Activated naive CD4-positive, alpha-beta T cell treated with anti-CD3 and anti-CD28 coated beads, Interleukin-2, amount 10 ng/mL, durations not matched to agents 7 days and 5 days (primary cell): ENCODE results near the gene MTERF2.
"Not testable (repeated sequence)": the region's sequence is repeated elsewhere in the genome, so short reads cannot be mapped to it uniquely, and the experiment has no call there.

Experiments
- CTCF ChIA-PET: fragments of 350-600 bp; sonication (Branson Sonifier 250); formaldehyde crosslinking; loops from one replicate; lab custom pipeline; 2021; ENCODE audit warnings: antibody characterized with exemption; lab: Charles Lee
- DNase-seq: peaks from one replicate; pipeline ENCODE4 v3.0.0-alpha.2; 2020
- H3K27ac Mint-ChIP-seq: one replicate; pipeline ENCODE4 v1.8.0; 2021; ENCODE audit warnings: mild to moderate bottlenecking, moderate library complexity, mixed read lengths
- H3K27me3 Mint-ChIP-seq: one replicate; pipeline ENCODE4 v1.8.0; 2021; ENCODE audit warnings: mild to moderate bottlenecking, mixed read lengths
- H3K36me3 Mint-ChIP-seq: one replicate; pipeline ENCODE4 v1.8.0; 2021; ENCODE audit warnings: mixed read lengths
- H3K4me1 Mint-ChIP-seq: one replicate; pipeline ENCODE4 v1.8.0; 2021; ENCODE audit warnings: mixed read lengths
- H3K4me3 Mint-ChIP-seq: one replicate; pipeline ENCODE4 v1.8.0; 2021; ENCODE audit warnings: mild to moderate bottlenecking, moderate library complexity, mixed read lengths
- H3K9me3 Mint-ChIP-seq: one replicate; pipeline ENCODE4 v1.8.0; 2021; ENCODE audit warnings: mixed read lengths

The MTERF2 gene

GRCh38 chr12:106986625-106987389 is at the start of gene MTERF2:
MTERF2 (minus strand) TSS chr12:106987146; CDS start chr12:106978714, 8,432 bp downstream.
- peaks cover 37% of the 10 kb centered on the region for H3K4me1 Mint-ChIP-seq
- DNase-seq = peak; percentile 89
- H3K27ac Mint-ChIP-seq = peak within 1 kb of the TSS; percentile 72
- peaks cover 5% of the 10 kb centered on the region for H3K9me3 Mint-ChIP-seq
- H3K27me3 Mint-ChIP-seq = no peaks in the 10 kb centered on the region
- peak within 1 kb of the TSS; percentile 86 for H3K4me3 Mint-ChIP-seq
- peaks cover 21% of the 10 kb centered on the region for H3K36me3 Mint-ChIP-seq
- CTCF ChIA-PET = interaction anchor here (1.3 kb wide), 1 partner anchor 26 kb away, joined by 5 read pairs; no protein-coding TSS in a partner anchor

- CTCF ChIA-PET = no interaction called here
- Mint-ChIP-seq H3K4me3 (no peak overlapping the region), H3K27me3 (no peaks in the 10 kb centered on the region), H3K4me1 (no peaks in the 10 kb centered on the region), H3K36me3 (peaks cover 1% of the 10 kb centered on the region), H3K9me3 (peaks cover 2% of the 10 kb centered on the region), H3K27ac (no peak overlapping the region)
- no peak for DNase-seq
These were observed 48.8 kb upstream of the MTERF2 start for GRCh38 chr12:107035733-107036132.

GRCh38 chr12:107033758-107034739 is 47.1 kb upstream of the MTERF2 start:
- Mint-ChIP-seq H3K36me3 (peaks cover 1% of the 10 kb centered on the region), H3K4me1 (no peaks in the 10 kb centered on the region)
- CTCF ChIA-PET = no interaction called here

GRCh38 chr12:107032266-107032665 is 45.3 kb upstream of the MTERF2 start:
- Mint-ChIP-seq H3K27me3 (no peaks in the 10 kb centered on the region), H3K4me3 (no peak overlapping the region), H3K4me1 (peaks cover 3% of the 10 kb centered on the region), H3K36me3 (peaks cover 1% of the 10 kb centered on the region), H3K27ac (no peak overlapping the region), H3K9me3 (peaks cover 2% of the 10 kb centered on the region)
- no peak for DNase-seq
- CTCF ChIA-PET = no interaction called here

More at GRCh38 chr12:107033758-107034739, 47.1 kb upstream of the MTERF2 start:
- Mint-ChIP-seq H3K9me3 (peaks cover 2% of the 10 kb centered on the region), H3K27ac (no peak overlapping the region), H3K4me3 (no peak overlapping the region), H3K27me3 (no peaks in the 10 kb centered on the region)
- DNase-seq = no peak

GRCh38 chr12:107031061-107031460 is 44.1 kb upstream of the MTERF2 start:
- Mint-ChIP-seq H3K36me3 (no peaks in the 10 kb centered on the region), H3K27me3 (no peaks in the 10 kb centered on the region), H3K27ac (no peak overlapping the region), H3K4me3 (no peak overlapping the region), H3K9me3 (no peaks in the 10 kb centered on the region), H3K4me1 (peaks cover 3% of the 10 kb centered on the region)
- CTCF ChIA-PET = no interaction called here
- DNase-seq = no peak

GRCh38 chr12:107029081-107029480 is 42.1 kb upstream of the MTERF2 start:
- H3K36me3 Mint-ChIP-seq = no peaks in the 10 kb centered on the region
- CTCF ChIA-PET = no interaction called here
- H3K4me1 Mint-ChIP-seq = peaks cover 3% of the 10 kb centered on the region
- H3K4me3 Mint-ChIP-seq = no peak overlapping the region
- no peak overlapping the region for H3K27ac Mint-ChIP-seq
- no peaks in the 10 kb centered on the region for H3K9me3 Mint-ChIP-seq
- H3K27me3 Mint-ChIP-seq = no peaks in the 10 kb centered on the region
- DNase-seq = no peak

- Mint-ChIP-seq H3K36me3 (no peaks in the 10 kb centered on the region), H3K9me3 (no peaks in the 10 kb centered on the region), H3K4me1 (peaks cover 3% of the 10 kb centered on the region), H3K27me3 (no peaks in the 10 kb centered on the region), H3K27ac (no peak overlapping the region), H3K4me3 (no peak overlapping the region)
- CTCF ChIA-PET = no interaction called here
- no peak for DNase-seq
These were observed 40.7 kb upstream of the MTERF2 start for GRCh38 chr12:107027636-107028053.

GRCh38 chr12:107026806-107027635 is 40.1 kb upstream of the MTERF2 start:
- Mint-ChIP-seq H3K36me3 (no peaks in the 10 kb centered on the region), H3K27ac (no peak overlapping the region), H3K4me3 (no peak overlapping the region), H3K9me3 (no peaks in the 10 kb centered on the region), H3K27me3 (no peaks in the 10 kb centered on the region), H3K4me1 (peaks cover 3% of the 10 kb centered on the region)
- no peak for DNase-seq
- CTCF ChIA-PET = no interaction called here

GRCh38 chr12:107026356-107026755 is 39.4 kb upstream of the MTERF2 start:
- not testable (repeated sequence) for H3K4me1 Mint-ChIP-seq, H3K4me3 Mint-ChIP-seq, H3K27ac Mint-ChIP-seq

GRCh38 chr12:107025671-107026070 is 38.7 kb upstream of the MTERF2 start:
- CTCF ChIA-PET = no interaction called here
- DNase-seq = no peak
- no peak overlapping the region for H3K4me3 Mint-ChIP-seq
- peaks cover 3% of the 10 kb centered on the region for H3K4me1 Mint-ChIP-seq
- H3K27ac Mint-ChIP-seq = no peak overlapping the region
- no peaks in the 10 kb centered on the region for H3K9me3 Mint-ChIP-seq
- peaks cover under 1% of the 10 kb centered on the region for H3K36me3 Mint-ChIP-seq
- H3K27me3 Mint-ChIP-seq = no peaks in the 10 kb centered on the region

More at GRCh38 chr12:107026356-107026755, 39.4 kb upstream of the MTERF2 start:
- H3K27me3 Mint-ChIP-seq, H3K9me3 Mint-ChIP-seq, DNase-seq, H3K36me3 Mint-ChIP-seq, CTCF ChIA-PET: not testable (repeated sequence)

- CTCF ChIA-PET = no interaction called here
- no peak overlapping the region for H3K4me3 Mint-ChIP-seq
These were observed 32.6 kb upstream of the MTERF2 start for GRCh38 chr12:107019546-107019945.

GRCh38 chr12:107017042-107017441 is 30.1 kb upstream of the MTERF2 start:
- Mint-ChIP-seq H3K36me3 (peaks cover 7% of the 10 kb centered on the region), H3K27me3 (no peaks in the 10 kb centered on the region), H3K9me3 (no peaks in the 10 kb centered on the region), H3K4me1 (no peaks in the 10 kb centered on the region), H3K27ac (no peak overlapping the region), H3K4me3 (no peak overlapping the region)
- no peak for DNase-seq
- CTCF ChIA-PET = no interaction called here

More at GRCh38 chr12:107019546-107019945, 32.6 kb upstream of the MTERF2 start:
- no peak for DNase-seq
- H3K9me3 Mint-ChIP-seq = no peaks in the 10 kb centered on the region
- H3K27ac Mint-ChIP-seq = no peak overlapping the region
- H3K27me3 Mint-ChIP-seq = no peaks in the 10 kb centered on the region
- H3K36me3 Mint-ChIP-seq = peaks cover 7% of the 10 kb centered on the region
- no peaks in the 10 kb centered on the region for H3K4me1 Mint-ChIP-seq

- CTCF ChIA-PET = no interaction called here
- H3K27me3 Mint-ChIP-seq = no peaks in the 10 kb centered on the region
- no peaks in the 10 kb centered on the region for H3K9me3 Mint-ChIP-seq
- H3K4me3 Mint-ChIP-seq = no peak overlapping the region
- H3K4me1 Mint-ChIP-seq = no peaks in the 10 kb centered on the region
- peaks cover 1% of the 10 kb centered on the region for H3K36me3 Mint-ChIP-seq
- no peak overlapping the region for H3K27ac Mint-ChIP-seq
- DNase-seq = no peak
These were observed 27.1 kb upstream of the MTERF2 start for GRCh38 chr12:107014055-107014454.
